T-helper 17 cell (primary cell): ENCODE data around the gene KLF7. TPM values are rescaled to one million over a fixed set of nuclear protein-coding genes. Genes with fewer than 3 reads are reported as not detected.

Experiments used
- ATAC-seq: fragments of 150-1000 bp; cut with Tn5 transposase; 2 replicates; pipeline ENCODE4 v1.10.0; 2021; ENCODE audit warnings: mild to moderate bottlenecking, moderate library complexity
- DNase-seq, 3 donors: peaks; one replicate each; pipeline versions ENCODE4 v3.0.0 to v3.0.0-alpha.2; 2020 to 2021
- H3K9me3 ChIP-seq: one replicate; pipeline ENCODE4 v1.7.0; 2013; ENCODE audit warnings: low read length, mild to moderate bottlenecking; ENCODE audit not compliant: control insufficient read depth, poor library complexity, severe bottlenecking
- H3K27ac Mint-ChIP-seq: one replicate; pipeline ENCODE4 v1.8.0; 2022; ENCODE audit warnings: mild to moderate bottlenecking, moderate library complexity, mixed read lengths
- H3K27me3 Mint-ChIP-seq: one replicate; pipeline ENCODE4 v1.8.0; 2022; ENCODE audit warnings: mixed read lengths
- H3K36me3 Mint-ChIP-seq: one replicate; pipeline ENCODE4 v1.8.0; 2022; ENCODE audit warnings: low read depth, mixed read lengths
- H3K4me1 Mint-ChIP-seq: one replicate; pipeline ENCODE4 v1.8.0; 2022; ENCODE audit warnings: mild to moderate bottlenecking, mixed read lengths
- H3K4me3 Mint-ChIP-seq: one replicate; pipeline ENCODE4 v1.8.0; 2022; ENCODE audit warnings: mild to moderate bottlenecking, moderate library complexity, mixed read lengths
- total RNA-seq, 4 donors: library from RNA in 2 of 4; stranded (reverse) in 2 of 4; gene quantifications; one replicate each; pipeline ENCODE4 v1.2.3 and lab custom pipeline; 2022 to 2026

Gene KLF7
- total RNA-seq, 2 donors from 2014 or later, result 38.1 to 53.3 TPM

DNA sequence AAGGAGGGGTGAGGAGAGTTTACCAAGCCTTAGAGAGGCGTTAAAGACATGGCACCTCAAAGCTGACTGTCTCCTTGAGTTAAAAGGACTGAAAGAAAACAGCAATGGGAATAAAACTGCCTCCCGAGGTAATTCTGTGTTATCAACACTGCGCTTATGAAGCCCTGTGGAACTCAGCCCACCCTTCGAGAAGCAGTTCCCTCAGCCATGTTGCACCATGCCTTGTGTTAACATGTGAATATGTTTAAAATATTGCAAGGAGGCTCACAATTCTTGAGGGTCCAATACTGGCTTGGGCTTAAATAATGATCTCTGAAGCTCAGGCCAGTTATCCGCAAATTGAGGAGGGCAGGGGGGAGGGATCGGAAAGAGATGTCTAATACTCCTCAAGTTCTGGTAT lies 14.7 kb downstream of the KLF7 start:
- Mint-ChIP-seq H3K4me1 (peaks cover 54% of the 10 kb centered on the region), H3K27me3 (no peaks in the 10 kb centered on the region), H3K27ac (no peak overlapping the region), H3K36me3 (peaks cover 4% of the 10 kb centered on the region), H3K4me3 (no peak overlapping the region)
- DNase-seq, result no peak
- H3K9me3 ChIP-seq, result no peaks in the 10 kb centered on the region
- no peak for ATAC-seq

DNA sequence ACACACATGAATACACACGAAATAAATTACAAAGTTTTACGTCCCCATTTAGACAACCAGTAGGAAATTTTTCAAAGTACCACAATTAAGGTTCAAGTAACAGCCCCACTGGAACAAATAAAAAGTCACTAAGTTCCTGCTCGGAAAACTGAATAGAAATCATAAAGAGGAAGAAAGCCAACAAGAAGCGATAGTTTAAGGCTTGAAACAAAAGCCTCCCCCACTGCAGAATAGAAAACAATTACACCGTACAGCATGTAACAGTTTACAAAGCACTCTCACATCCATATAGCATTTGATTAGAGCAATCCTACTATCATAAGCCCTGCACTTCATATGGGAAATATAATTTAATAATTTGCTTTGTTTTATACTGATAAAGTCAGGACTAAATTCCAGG lies 15.5 kb downstream of the KLF7 start:
- Mint-ChIP-seq H3K27ac (peak overlapping the region; percentile 9), H3K36me3 (peaks cover 4% of the 10 kb centered on the region), H3K4me3 (no peak overlapping the region), H3K4me1 (peaks cover 50% of the 10 kb centered on the region), H3K27me3 (no peaks in the 10 kb centered on the region)
- H3K9me3 ChIP-seq, result no peaks in the 10 kb centered on the region
- DNase-seq (no peak), ATAC-seq (no peak)

DNA sequence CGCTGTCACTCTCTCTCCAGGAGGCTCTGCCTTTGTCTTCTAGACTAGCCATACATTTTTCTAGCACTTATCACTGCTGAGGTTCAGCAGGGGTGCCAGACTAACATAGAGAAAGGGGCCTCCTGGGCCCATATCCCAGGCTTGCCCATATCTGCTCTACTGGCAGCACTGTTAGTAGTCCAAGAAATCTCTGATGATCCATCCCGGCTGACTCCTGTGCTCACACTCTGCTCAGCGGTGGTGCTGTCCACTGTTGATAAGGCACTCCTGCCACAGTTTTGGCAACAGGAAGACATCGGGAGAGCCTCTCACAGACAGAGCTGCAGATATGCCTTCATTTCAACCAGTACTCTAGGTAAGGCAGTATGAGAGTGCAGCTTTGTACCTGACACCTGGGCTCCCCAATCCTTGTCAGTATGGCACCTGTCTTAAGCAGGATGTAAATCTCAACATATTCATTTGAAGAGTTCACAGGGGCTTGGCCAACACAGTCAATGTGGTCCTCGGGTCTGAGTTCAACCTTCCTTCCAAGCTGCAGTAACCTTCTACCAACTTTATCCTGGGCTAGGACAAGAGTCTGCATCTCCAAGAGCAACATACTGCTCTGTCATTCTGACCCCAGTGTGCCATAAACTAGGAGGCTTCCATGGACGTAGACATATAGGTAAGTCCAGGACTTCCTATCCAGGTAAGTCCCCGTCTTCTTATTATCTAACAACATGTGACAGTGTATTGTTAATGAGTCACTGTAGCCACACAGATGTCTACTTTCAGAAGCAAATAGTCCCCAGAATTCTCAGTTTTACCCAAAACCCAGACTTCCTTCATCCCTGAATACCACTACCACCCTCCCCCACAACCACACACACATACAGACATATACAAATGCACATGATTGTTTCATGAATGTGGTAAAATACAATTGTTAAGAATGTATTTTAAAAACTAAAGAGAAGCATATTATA lies 16.2 kb downstream of the KLF7 start:
- ATAC-seq (peak; percentile 41), DNase-seq (no peak)
- no peaks in the 10 kb centered on the region for H3K9me3 ChIP-seq
- H3K4me1 Mint-ChIP-seq, result peaks cover 50% of the 10 kb centered on the region
- no peaks in the 10 kb centered on the region for H3K27me3 Mint-ChIP-seq
- H3K27ac Mint-ChIP-seq, result no peak overlapping the region
- H3K4me3 Mint-ChIP-seq, result no peak overlapping the region
- peaks cover 2% of the 10 kb centered on the region for H3K36me3 Mint-ChIP-seq

DNA sequence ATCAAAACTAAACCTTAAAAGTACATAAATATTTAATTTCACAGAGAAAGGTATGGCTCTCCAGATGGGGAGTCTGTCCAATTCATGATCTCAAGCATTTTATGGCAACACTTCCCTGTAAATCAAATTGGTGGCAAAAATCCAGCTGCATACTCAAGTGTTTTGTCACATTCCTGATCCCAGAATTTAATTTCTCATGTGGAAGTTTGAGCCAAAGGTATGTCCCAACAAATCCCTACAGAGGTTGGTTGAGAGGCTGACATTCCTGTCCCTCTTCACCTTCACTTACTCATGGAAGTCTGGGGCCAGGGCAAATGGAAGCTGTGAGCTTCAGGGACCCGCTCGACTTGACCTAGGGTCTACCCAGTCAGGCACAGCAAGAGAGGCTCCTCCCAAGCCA lies 17.7 kb downstream of the KLF7 start:
- H3K27ac Mint-ChIP-seq, result peak overlapping the region; percentile 12
- no peak for ATAC-seq
- H3K4me3 Mint-ChIP-seq, result no peak overlapping the region
- no peaks in the 10 kb centered on the region for H3K27me3 Mint-ChIP-seq
- H3K4me1 Mint-ChIP-seq, result peaks cover 54% of the 10 kb centered on the region
- H3K9me3 ChIP-seq, result no peaks in the 10 kb centered on the region
- DNase-seq, result no peak
- H3K36me3 Mint-ChIP-seq, result peaks cover 2% of the 10 kb centered on the region

DNA sequence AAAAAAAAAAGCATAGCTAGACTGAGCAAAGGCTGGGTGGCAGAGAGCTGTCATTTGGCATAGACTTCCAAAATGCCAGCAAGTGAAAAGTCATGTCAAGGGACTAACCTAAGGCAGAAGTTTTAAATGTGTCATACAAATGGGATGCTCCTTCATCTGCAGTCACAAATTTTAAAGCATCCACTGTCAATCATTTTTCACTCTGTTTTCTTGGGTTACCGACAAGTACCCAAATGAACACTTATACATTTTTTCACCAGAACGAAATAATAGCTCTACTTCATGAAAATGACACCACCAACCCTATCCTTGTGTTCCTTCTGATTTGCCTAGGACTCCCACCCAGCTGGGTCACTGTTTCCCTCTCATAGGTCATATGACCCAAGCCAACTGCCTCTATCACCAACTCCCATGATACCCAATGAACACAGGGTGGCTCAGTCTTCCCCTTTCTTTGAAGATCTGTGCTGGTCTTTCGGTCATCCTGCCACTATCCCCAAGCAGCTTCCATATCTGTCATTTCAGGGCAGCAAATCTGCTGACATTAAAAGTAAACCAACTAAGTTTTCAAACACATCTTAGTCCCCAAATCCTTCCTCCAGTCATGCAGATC lies 21.5 kb downstream of the KLF7 start:
- H3K36me3 Mint-ChIP-seq, result peaks cover 2% of the 10 kb centered on the region
- H3K27me3 Mint-ChIP-seq, result no peaks in the 10 kb centered on the region
- ATAC-seq (no peak), DNase-seq (no peak)
- H3K4me3 Mint-ChIP-seq, result peak overlapping the region; percentile 81
- H3K9me3 ChIP-seq, result no peaks in the 10 kb centered on the region
- peak overlapping the region; percentile 95 for H3K27ac Mint-ChIP-seq
- H3K4me1 Mint-ChIP-seq, result peaks cover 58% of the 10 kb centered on the region

DNA sequence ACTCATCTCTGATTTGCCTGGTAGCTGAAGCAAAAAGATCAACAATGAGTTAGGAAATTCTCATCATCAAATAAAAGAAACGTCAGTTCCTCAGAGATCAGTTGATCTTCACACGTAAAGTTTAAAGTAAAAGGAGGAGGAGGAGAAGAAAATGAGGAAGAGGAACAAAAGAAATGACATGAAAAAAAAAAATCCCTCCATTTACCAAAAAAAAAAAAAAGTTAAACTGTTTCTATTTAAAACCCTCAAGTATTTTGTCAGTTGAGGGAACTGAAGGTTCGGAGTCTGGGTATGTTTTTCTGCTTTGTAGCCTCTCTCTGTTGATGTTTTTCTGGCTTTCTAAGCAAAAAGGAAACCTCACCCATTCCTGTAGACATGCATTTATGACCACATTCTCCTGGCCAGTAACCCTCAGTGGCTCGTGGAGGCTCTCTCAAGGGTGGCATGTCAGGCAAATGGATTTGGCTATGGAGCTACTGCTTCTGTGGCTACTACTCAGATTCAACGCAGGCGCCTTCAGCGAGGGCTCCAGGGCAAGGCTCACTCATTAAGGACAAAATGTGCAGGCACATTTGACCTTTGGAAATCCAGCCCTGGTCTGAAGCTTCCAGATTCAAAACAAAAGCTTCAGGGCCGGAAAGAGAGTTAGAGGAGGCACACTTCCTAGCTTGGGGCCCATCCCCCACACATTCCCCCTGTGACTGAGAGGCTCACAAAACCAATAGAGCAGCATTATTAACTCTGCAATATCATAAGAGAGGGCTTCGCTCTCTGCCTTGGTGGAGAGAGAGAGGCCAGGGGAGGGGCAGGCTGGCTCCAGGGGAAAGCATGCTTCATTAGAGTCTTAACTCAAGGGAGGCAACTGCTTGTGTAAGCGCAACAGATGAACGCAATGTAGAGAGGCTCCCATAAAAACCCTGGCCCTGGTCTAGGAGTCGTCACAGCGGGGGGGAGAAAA lies 22.3 kb downstream of the KLF7 start:
- H3K9me3 ChIP-seq, result no peaks in the 10 kb centered on the region
- ATAC-seq (peak; percentile 81), DNase-seq (peak; percentile 14 to 29 (median 27))
- Mint-ChIP-seq H3K4me3 (peak overlapping the region; percentile 81), H3K4me1 (peaks cover 56% of the 10 kb centered on the region), H3K27ac (peak overlapping the region; percentile 95), H3K36me3 (peaks cover 2% of the 10 kb centered on the region), H3K27me3 (no peaks in the 10 kb centered on the region)

DNA sequence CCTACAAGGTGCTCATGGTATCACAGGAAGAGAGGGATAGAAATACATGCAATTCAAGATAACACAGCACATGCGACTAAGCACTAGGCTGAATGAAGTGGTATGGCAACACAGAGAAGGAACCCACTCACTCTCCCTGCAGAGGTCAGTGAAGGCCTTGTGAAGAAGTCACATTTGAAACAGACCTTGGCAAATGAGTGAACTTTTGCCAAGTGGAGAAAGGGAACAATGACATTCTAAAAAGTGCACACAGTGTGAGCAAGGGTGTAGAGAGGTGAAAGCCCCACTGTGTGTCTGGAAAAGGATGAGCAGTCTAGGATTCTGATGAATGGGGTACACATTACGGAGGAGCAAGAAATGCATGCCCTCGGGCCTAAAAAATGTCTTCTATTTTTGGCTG lies 23.3 kb downstream of the KLF7 start:
- DNase-seq (no peak), ATAC-seq (peak; percentile 18)
- Mint-ChIP-seq H3K4me3 (peak overlapping the region; percentile 81), H3K27ac (peak overlapping the region; percentile 95), H3K36me3 (peaks cover 2% of the 10 kb centered on the region), H3K4me1 (peaks cover 58% of the 10 kb centered on the region), H3K27me3 (no peaks in the 10 kb centered on the region)
- no peaks in the 10 kb centered on the region for H3K9me3 ChIP-seq

DNA sequence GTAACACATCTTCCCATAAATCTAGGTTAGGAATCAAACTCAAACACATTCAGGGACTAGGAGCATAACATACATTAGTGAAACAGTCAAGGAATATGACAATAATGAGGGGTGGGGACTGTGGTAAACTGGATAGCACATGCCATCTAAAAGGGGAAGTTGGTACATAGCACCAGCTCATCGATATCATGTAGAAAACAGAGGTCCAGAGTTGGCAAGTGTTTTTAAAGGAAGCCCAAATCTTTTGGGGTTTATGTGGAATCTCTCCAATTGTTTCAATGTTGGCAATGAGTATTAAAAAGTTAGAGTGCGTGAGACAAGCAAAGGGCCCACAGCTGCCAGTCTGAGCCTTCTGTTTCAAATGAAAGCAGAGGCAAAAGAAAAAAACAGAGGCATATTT lies 24.4 kb downstream of the KLF7 start:
- H3K36me3 Mint-ChIP-seq, result peaks cover 1% of the 10 kb centered on the region
- ATAC-seq (no peak), DNase-seq (no peak)
- no peaks in the 10 kb centered on the region for H3K27me3 Mint-ChIP-seq
- peaks cover 58% of the 10 kb centered on the region for H3K4me1 Mint-ChIP-seq
- no peak overlapping the region for H3K4me3 Mint-ChIP-seq
- no peaks in the 10 kb centered on the region for H3K9me3 ChIP-seq
- peak overlapping the region; percentile 95 for H3K27ac Mint-ChIP-seq

DNA sequence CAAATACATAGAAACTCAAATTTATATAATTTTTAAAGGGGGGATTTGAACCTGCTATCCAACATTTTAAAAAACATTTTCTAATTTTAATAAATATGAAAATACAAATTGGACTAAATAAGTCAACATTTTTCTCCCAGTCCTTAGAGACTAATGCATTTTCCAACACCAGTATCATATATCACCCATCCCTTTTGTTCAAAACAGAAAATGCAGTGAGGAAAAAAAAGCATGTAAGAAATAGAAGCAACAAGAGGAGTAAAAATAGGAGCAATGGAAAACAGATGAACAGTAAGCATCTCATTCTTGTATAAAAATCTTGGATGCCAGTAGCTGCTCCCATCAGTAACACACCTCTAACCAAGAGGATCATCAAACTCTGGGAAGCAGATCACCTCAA lies 25.5 kb downstream of the KLF7 start:
- ATAC-seq (no peak), DNase-seq (no peak)
- Mint-ChIP-seq H3K4me1 (peaks cover 62% of the 10 kb centered on the region), H3K36me3 (peaks cover 5% of the 10 kb centered on the region), H3K4me3 (no peak overlapping the region), H3K27me3 (no peaks in the 10 kb centered on the region), H3K27ac (peak overlapping the region; percentile 95)
- no peaks in the 10 kb centered on the region for H3K9me3 ChIP-seq

DNA sequence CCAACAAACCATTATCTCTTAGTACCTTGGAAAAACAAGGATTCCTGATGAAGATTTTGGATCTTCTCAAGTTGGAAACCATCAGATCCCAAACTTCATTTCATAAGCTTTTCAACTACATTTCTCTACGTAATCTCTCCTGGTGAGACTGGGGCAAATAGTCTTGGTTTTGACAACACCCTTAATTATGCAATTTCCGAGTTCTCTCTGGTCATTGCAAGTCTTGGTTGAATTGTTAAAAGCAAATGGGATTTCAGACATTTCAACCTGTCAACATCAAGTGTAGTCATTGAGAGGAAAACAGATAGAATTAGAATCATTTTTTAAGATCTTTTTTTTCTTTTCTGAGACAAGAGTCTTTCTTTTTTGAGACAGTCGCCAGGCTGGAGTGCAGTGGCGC lies 26.2 kb downstream of the KLF7 start:
- Mint-ChIP-seq H3K4me1 (peaks cover 62% of the 10 kb centered on the region), H3K27ac (peak overlapping the region; percentile 32), H3K36me3 (peaks cover 5% of the 10 kb centered on the region), H3K4me3 (no peak overlapping the region), H3K27me3 (no peaks in the 10 kb centered on the region)
- H3K9me3 ChIP-seq, result no peaks in the 10 kb centered on the region
- no peak for DNase-seq
- no peak for ATAC-seq

DNA sequence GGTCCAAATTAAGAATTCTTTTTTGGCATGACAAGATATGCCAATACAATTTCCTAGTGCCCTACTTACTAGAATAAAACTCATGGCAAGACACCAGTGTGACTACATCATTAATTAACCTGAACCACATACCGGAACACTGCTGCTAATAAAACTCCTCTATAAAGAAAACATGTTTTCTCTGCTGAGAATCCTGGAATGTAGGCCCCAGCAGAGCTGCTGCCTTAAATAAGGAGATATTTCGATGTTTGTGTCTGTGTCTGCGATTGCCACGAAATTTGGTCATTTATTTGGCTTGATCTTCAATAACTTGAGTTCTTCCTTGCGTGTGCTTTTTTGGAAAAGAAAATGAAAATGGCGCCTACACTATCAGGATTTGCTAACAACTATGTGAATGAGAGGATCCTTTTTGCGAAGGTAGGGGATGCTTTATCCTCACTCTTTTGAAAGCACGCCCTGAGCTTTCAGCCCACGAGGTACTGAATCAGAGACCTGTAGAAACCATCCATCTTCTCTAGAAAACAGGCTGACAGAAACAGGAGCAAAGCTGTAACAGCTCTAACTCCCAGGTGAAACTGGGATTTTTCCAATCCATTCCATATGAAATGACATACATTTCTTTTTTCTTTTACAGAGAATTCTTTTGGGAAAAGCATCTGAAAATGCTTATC lies 27.0 kb downstream of the KLF7 start:
- no peaks in the 10 kb centered on the region for H3K9me3 ChIP-seq
- peaks cover 57% of the 10 kb centered on the region for H3K4me1 Mint-ChIP-seq
- H3K27me3 Mint-ChIP-seq, result no peaks in the 10 kb centered on the region
- DNase-seq (no peak), ATAC-seq (no peak)
- no peak overlapping the region for H3K4me3 Mint-ChIP-seq
- H3K36me3 Mint-ChIP-seq, result peaks cover 5% of the 10 kb centered on the region
- H3K27ac Mint-ChIP-seq, result peak overlapping the region; percentile 32

DNA sequence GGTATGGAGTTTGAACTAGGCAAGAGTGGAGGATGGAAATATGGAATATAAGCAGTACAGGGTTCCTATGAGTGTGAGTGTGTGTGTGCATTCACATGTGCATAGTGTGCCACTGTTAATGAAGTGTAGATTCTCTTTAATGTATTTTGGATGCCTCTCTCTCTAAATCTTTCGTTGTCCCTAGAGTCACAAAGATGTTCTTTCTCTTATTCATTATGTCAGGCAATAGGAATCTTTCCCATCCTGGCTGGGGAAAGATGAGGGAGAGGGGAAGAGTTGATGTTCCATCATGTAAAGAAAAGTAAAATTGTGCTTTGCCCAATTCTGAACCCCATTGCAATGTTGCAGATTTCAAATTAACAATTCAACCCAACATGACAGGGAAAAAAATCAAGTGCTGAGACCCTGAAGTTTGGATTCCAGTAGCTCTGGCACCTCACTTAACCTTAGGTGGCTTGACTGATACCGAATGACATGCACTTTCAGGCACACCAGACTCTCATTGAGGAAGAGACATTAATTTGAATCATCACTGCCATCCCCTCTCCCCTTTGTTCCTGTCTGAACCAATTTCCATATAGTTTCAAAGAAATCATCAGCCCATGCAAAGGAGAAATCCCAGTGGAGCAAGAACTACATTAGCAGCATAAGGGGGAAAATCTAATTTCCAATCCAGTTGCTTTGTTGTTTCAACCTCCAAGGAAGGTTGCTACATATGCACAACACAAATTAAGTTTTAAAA lies 28.0 kb downstream of the KLF7 start:
- no peak for DNase-seq
- Mint-ChIP-seq H3K27ac (peak overlapping the region; percentile 37), H3K36me3 (peaks cover 7% of the 10 kb centered on the region)

More for the DNA sequence above, 28.0 kb downstream of the KLF7 start:
- ATAC-seq, result no peak
- Mint-ChIP-seq H3K4me1 (peaks cover 47% of the 10 kb centered on the region), H3K27me3 (no peaks in the 10 kb centered on the region), H3K4me3 (no peak overlapping the region)
- no peaks in the 10 kb centered on the region for H3K9me3 ChIP-seq
